H1 (cell line): ENCODE data around the gene TMEM238. TPM values are rescaled to one million over a fixed set of nuclear protein-coding genes. Genes with fewer than 3 reads are reported as not detected.

ENCODE experiments used
- CTCF ChIA-PET: fragments of 300-600 bp; sonication (Branson Sonifier 250); formaldehyde crosslinking; loops from one replicate; lab custom pipeline; 2021; ENCODE audit not compliant: partially characterized antibody; lab: Charles Lee
- POLR2A ChIA-PET: fragments of 300-600 bp; sonication (Branson Sonifier 250); formaldehyde crosslinking; loops from one replicate; lab custom pipeline; 2021; ENCODE audit warnings: inconsistent platforms; ENCODE audit not compliant: partially characterized antibody; lab: Charles Lee
- DNase-seq, 2 experiments: peaks; one replicate each; pipeline versions ENCODE4 v3.0.0 to v3.0.0-alpha.2; 2010 to 2022; ENCODE audit warnings: low spot score in 2 of 2, low read depth in 1 of 2, mixed read lengths in 1 of 2
- FAIRE-seq: peaks from 2 replicates; lab custom pipeline; 2011; peaks lifted over from hg19 to GRCh38; lab: Jason Lieb, UNC
- H2AFZ ChIP-seq: 2 replicates; pipeline ENCODE4 v1.8.1; 2012; ENCODE audit warnings: low read length, inconsistent platforms
- H2AK5ac ChIP-seq: 2 replicates; pipeline ENCODE4 v1.6.1; 2013; ENCODE audit warnings: low read depth, low read length
- H2BK120ac ChIP-seq: replicated peaks from 2 replicates; pipeline ENCODE3; 2013; ENCODE audit warnings: low read depth, low read length, inconsistent platforms
- H2BK12ac ChIP-seq: 2 replicates; pipeline ENCODE4 v1.6.1; 2013; ENCODE audit warnings: low read depth, low read length
- H2BK15ac ChIP-seq: 2 replicates; pipeline ENCODE4 v1.6.1; 2013; ENCODE audit warnings: low read length
- H2BK20ac ChIP-seq: 2 replicates; pipeline ENCODE4 v1.6.1; 2013; ENCODE audit warnings: low read length
- H2BK5ac ChIP-seq: 2 replicates; pipeline ENCODE4 v1.6.1; 2013; ENCODE audit warnings: low read depth, low read length
- H3K14ac ChIP-seq: 2 replicates; pipeline ENCODE4 v1.6.1; 2013; ENCODE audit warnings: inconsistent platforms; ENCODE audit not compliant: insufficient read length
- H3K18ac ChIP-seq: 2 replicates; pipeline ENCODE4 v1.6.1; 2013; ENCODE audit warnings: low read length; ENCODE audit errors: extremely low read depth
- H3K23ac ChIP-seq: 2 replicates; pipeline ENCODE4 v1.6.1; 2013; ENCODE audit warnings: inconsistent platforms; ENCODE audit not compliant: insufficient read length
- H3K23me2 ChIP-seq: 2 replicates; pipeline ENCODE4 v1.6.1; 2013; ENCODE audit warnings: low read depth, low read length
- H3K27ac ChIP-seq: 2 replicates; pipeline ENCODE4 v1.6.1; 2011; ENCODE audit warnings: low read depth, low read length, inconsistent platforms
- H3K27me3 ChIP-seq, 4 experiments: replicated peaks in 1 of 4; 1 replicate in 1 of 4; 2 replicates in 3 of 4; pipeline versions ENCODE4 v1.6.1 to v1.8.1; 2011 to 2013; ENCODE audit warnings: low read length in 3 of 4, mild to moderate bottlenecking in 3 of 4, inconsistent platforms in 2 of 4, mixed read lengths in 2 of 4, moderate library complexity in 1 of 4; ENCODE audit not compliant: control insufficient read depth in 3 of 4, insufficient read depth in 3 of 4; ENCODE audit errors: extremely low read depth in 1 of 4
- H3K36me3 ChIP-seq, 4 experiments: 2 replicates each; pipeline versions ENCODE4 v1.6.1 to v1.8.1; 2011 to 2013; ENCODE audit warnings: mild to moderate bottlenecking in 4 of 4, low read length in 3 of 4, moderate library complexity in 2 of 4, control low read depth in 1 of 4, inconsistent platforms in 1 of 4; ENCODE audit not compliant: insufficient read depth in 4 of 4, control insufficient read depth in 2 of 4
- H3K4ac ChIP-seq: replicated peaks from 2 replicates; pipeline ENCODE3; 2013; ENCODE audit warnings: low read length, low read depth, mixed read lengths, inconsistent platforms; ENCODE audit not compliant: insufficient read length
- H3K4me1 ChIP-seq, 4 experiments: replicated peaks in 1 of 4; 1 replicate in 1 of 4; 2 replicates in 3 of 4; pipeline versions ENCODE4 v1.6.1 to v1.8.1; 2011 to 2013; ENCODE audit warnings: low read length in 3 of 4, inconsistent platforms in 2 of 4, mixed read lengths in 1 of 4; ENCODE audit not compliant: insufficient read depth in 4 of 4, control insufficient read depth in 3 of 4
- H3K4me2 ChIP-seq, 2 experiments: 2 replicates each; pipeline versions ENCODE4 v1.6.1 to v1.8.1; 2011 to 2013; ENCODE audit warnings: low read depth in 2 of 2, low read length in 2 of 2, control low read depth in 1 of 2, inconsistent platforms in 1 of 2, mild to moderate bottlenecking in 1 of 2; ENCODE audit not compliant: insufficient read depth in 1 of 2
- H3K4me3 ChIP-seq, 4 experiments: fragments of 200-600, 300-600 bp in 1 of 4; sonication (generic), shearing (Covaris generic), sonication (Bioruptor Twin) in 1 of 4; 2 replicates each; pipeline versions ENCODE4 v1.5.1 to v1.8.1; 2011 to 2016; ENCODE audit warnings: low read length in 4 of 4, low read depth in 3 of 4, control low read depth in 2 of 4, inconsistent platforms in 2 of 4, mild to moderate bottlenecking in 2 of 4, mixed read lengths in 1 of 4, moderate library complexity in 1 of 4; ENCODE audit not compliant: insufficient read depth in 2 of 4; ENCODE audit errors: extremely low read depth in 1 of 4
- H3K56ac ChIP-seq: replicated peaks from 2 replicates; pipeline ENCODE3; 2013; ENCODE audit warnings: low read depth, mild to moderate bottlenecking, mixed read lengths, low read length, inconsistent platforms; ENCODE audit not compliant: insufficient read length
- H3K79me1 ChIP-seq: 2 replicates; pipeline ENCODE4 v1.6.1; 2013; ENCODE audit warnings: low read depth, low read length, control low read depth
- H3K79me2 ChIP-seq, 2 experiments: 2 replicates each; pipeline versions ENCODE4 v1.6.1 to v1.8.1; 2012 to 2013; ENCODE audit warnings: low read length in 2 of 2, mild to moderate bottlenecking in 2 of 2, inconsistent platforms in 1 of 2; ENCODE audit not compliant: insufficient read depth in 2 of 2, control insufficient read depth in 1 of 2
- H3K9ac ChIP-seq, 4 experiments: replicated peaks in 1 of 4; 1 replicate in 1 of 4; 2 replicates in 3 of 4; pipeline versions ENCODE4 v1.6.1 to v1.8.1; 2011 to 2013; ENCODE audit warnings: low read depth in 3 of 4, low read length in 3 of 4, control low read depth in 2 of 4, mild to moderate bottlenecking in 2 of 4, moderate library complexity in 2 of 4, inconsistent platforms in 1 of 4; ENCODE audit errors: extremely low read depth in 1 of 4
- H3K9me3 ChIP-seq, 2 experiments: 2 replicates each; pipeline versions ENCODE4 v1.6.1 to v1.8.1; 2012 to 2013; ENCODE audit warnings: mild to moderate bottlenecking in 2 of 2, moderate library complexity in 2 of 2, control low read depth in 1 of 2, inconsistent platforms in 1 of 2, low read depth in 1 of 2, low read length in 1 of 2, mixed read lengths in 1 of 2; ENCODE audit not compliant: insufficient read depth in 2 of 2
- H4K20me1 ChIP-seq, 2 experiments: replicated peaks in 1 of 2; 2 replicates each; pipeline versions ENCODE3 to v1.8.1; 2011 to 2013; ENCODE audit warnings: inconsistent platforms in 2 of 2, low read length in 2 of 2, mild to moderate bottlenecking in 1 of 2; ENCODE audit not compliant: insufficient read depth in 2 of 2, control insufficient read depth in 1 of 2
- H4K5ac ChIP-seq: 2 replicates; pipeline ENCODE4 v1.6.1; 2013; ENCODE audit warnings: low read length, low read depth, mixed read lengths, inconsistent platforms; ENCODE audit not compliant: insufficient read length
- H4K8ac ChIP-seq: 2 replicates; pipeline ENCODE4 v1.8.0; 2013; ENCODE audit warnings: mild to moderate bottlenecking, moderate library complexity, low read length, inconsistent platforms; ENCODE audit not compliant: insufficient read depth; ENCODE audit errors: extremely low read depth
- H4K91ac ChIP-seq: replicated peaks from 2 replicates; pipeline ENCODE3; 2013; ENCODE audit warnings: low read length, mixed read lengths, inconsistent platforms; ENCODE audit not compliant: insufficient read length
- CHD1 ChIP-seq: IDR thresholded peaks from 2 replicates; pipeline ENCODE4 v1.6.1; 2012; ENCODE audit warnings: low read depth, low read length, improper control_type of control experiment
- EZH2 ChIP-seq: fragments of 200-600 bp; sonication (generic); IDR thresholded peaks from 2 replicates; pipeline ENCODE4 v1.7.1; 2012; ENCODE audit warnings: low read depth, mild to moderate bottlenecking, moderate library complexity, low read length, inconsistent platforms; ENCODE audit not compliant: severe bottlenecking
- SRF ChIP-seq: IDR thresholded peaks from 2 replicates; pipeline ENCODE4 v1.6.1; 2011; ENCODE audit warnings: mild to moderate bottlenecking, low read depth, low read length, moderate library complexity
- TAF1 ChIP-seq: IDR thresholded peaks from 2 replicates; pipeline ENCODE4 v1.6.1; 2011; ENCODE audit warnings: mild to moderate bottlenecking, low read depth, low read length
- TBP ChIP-seq: IDR thresholded peaks from 2 replicates; pipeline ENCODE4 v1.6.1; 2011; ENCODE audit warnings: low read depth, low read length, improper control_type of control experiment
- WGBS, 2 experiments: shearing (Covaris generic) in 1 of 2; methylation state at CpG; one replicate each; pipeline versions ENCODE4 v1.1.6 to v1.1.7; 2013 to 2015; ENCODE audit warnings: low lambda C conversion rate in 2 of 2, mixed read lengths in 2 of 2, inconsistent platforms in 1 of 2, low coverage in 1 of 2, missing lambda C conversion rate in 1 of 2; ENCODE audit not compliant: insufficient replicate concordance in 2 of 2, insufficient coverage in 1 of 2, insufficient read length in 1 of 2; ENCODE audit errors: extremely low coverage in 1 of 2, missing lambda C conversion rate in 1 of 2; 5-methylcytosine and 5-hydroxymethylcytosine counted together
- polyA plus RNA-seq, 7 experiments: library from polyadenylated mRNA; depleted of rRNA in 3 of 7; stranded (reverse) in 5 of 7; unstranded in 2 of 7; fragments of >200 nt in 5 of 7; fragments of 200-250 nt in 2 of 7; gene quantifications; 1 replicate in 5 of 7; 2 replicates in 1 of 7; 4 replicates in 1 of 7; pipeline versions ENCODE4 v1.2.1 to v1.2.3, GENCODE V29; 2011 to 2013; ENCODE audit warnings: missing spikeins in 2 of 7, mixed read lengths in 2 of 7
- total RNA-seq: library from RNA; stranded (reverse); fragmentation: NEBNext Ultra II Directional; extraction: Animal tissue kit (Norgen Biotek cat#: 25700); gene quantifications from 2 replicates; pipeline ENCODE4 v1.2.1, GENCODE V29; 2021

The TMEM238 gene
- total and polyA plus RNA-seq, 2 of the 8 experiments (the other 6 are each of a cell fraction or from before 2014, with no cell fraction given), result 0.53 to 3.8 TPM

DNA sequence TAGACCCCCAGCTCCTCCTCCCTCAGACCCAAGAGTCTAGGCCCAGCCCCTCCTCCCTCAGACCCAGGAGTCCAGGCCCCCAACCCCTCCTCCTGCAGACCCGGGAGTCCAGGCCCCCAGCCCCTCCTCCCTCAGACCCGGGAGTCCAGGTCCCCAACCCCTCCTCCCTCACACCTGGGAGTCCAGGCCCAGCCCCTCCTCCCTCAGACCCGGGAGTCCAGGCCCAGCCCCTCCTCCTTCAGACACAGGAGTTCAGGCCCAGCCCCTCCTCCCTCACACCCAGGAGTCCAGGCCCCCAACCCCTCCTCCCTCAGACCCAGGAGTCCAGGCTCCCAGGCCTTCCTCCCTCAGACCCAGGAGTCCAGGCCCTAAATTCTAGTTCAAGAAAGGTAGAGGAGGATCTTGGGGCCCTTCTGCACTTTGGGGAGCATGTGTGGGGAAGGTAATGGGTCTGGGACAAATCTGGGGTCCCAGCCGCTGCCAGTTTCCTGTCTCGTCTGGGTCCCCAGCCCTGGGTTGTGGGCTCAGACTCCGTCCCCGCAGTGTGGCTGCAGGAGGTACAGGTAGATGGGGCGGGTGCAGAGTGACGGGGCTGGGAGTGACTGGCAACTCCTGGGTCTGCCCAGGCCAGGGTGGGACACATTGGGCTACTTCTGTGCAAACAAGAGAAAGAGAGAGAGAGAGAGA lies 10.6 kb downstream of the TMEM238 start:
- no peaks in the 10 kb centered on the region for H3K9me3 ChIP-seq
- FAIRE-seq, result no peak
- no peak overlapping the region for H4K8ac ChIP-seq
- no peak overlapping the region for H2AK5ac ChIP-seq
- no peak overlapping the region for H2BK120ac ChIP-seq
- no peaks in the 10 kb centered on the region for H4K20me1 ChIP-seq
- H3K4me2 ChIP-seq, result peak overlapping the region; percentile 39 to 56; a peak in 2 of 4 replicates
- no peak overlapping the region for H3K9ac ChIP-seq
- H3K79me2 ChIP-seq, result no peaks in the 10 kb centered on the region
- no peak overlapping the region for H4K5ac ChIP-seq
- H3K4me1 ChIP-seq, result peaks cover 5 to 54% (median 43%) of the 10 kb centered on the region in 4 experiments
- peak overlapping the region in 2 of 4 experiments; percentile 10 to 42; a peak in 3 of 8 replicates for H3K4me3 ChIP-seq
- H3K23ac ChIP-seq, result no peak overlapping the region
- DNase-seq, result no peak
- no peaks in the 10 kb centered on the region for H3K36me3 ChIP-seq
- CTCF ChIA-PET, result interaction anchor here (0.6 to 1.2 kb wide), 2 partner anchors 82 to 197 kb away, joined by 3 read pairs; no protein-coding TSS in a partner anchor
- no peak overlapping the region for H3K56ac ChIP-seq
- 43% methylated on average over 6 of the region's 9 CpGs; no CpG with 5 or more reads in 1 of the 2 experiments for WGBS, 2 experiments
- no peak overlapping the region for H3K4ac ChIP-seq
- no peak overlapping the region for H3K14ac ChIP-seq
- H3K27ac ChIP-seq, result no peak overlapping the region
- H3K18ac ChIP-seq, result peak overlapping the region; percentile 71; the same call in 1 of the 2 replicates
- no peak overlapping the region for H2BK20ac ChIP-seq
- H3K23me2 ChIP-seq, result peaks cover 25% of the 10 kb centered on the region
- H3K79me1 ChIP-seq, result no peaks in the 10 kb centered on the region
- no peak overlapping the region for H2AFZ ChIP-seq
- no peak overlapping the region for H2BK15ac ChIP-seq
- H4K91ac ChIP-seq, result peak overlapping the region; percentile 25
- peak overlapping the region; percentile 39; the same call in 1 of the 2 replicates for H2BK12ac ChIP-seq
- H3K27me3 ChIP-seq, result peaks cover 16 to 51% (median 41%) of the 10 kb centered on the region in 4 experiments
- POLR2A ChIA-PET, result interaction anchor here (0.6 to 7.1 kb wide), 14 partner anchors 8 to 72 kb away, joined by 3 to 58 read pairs (median 4); partner anchors contain the start of genes KMT5C, RPL28, TMEM238 and UBE2S
- no peak for TF ChIP-seq SRF
- TF ChIP-seq TAF1, result no peak
- no peak for TF ChIP-seq TBP
- TF ChIP-seq CHD1, result no peak
- TF ChIP-seq EZH2, result peak; percentile 27
- peak overlapping the region; percentile 52; the same call in 1 of the 2 replicates for H2BK5ac ChIP-seq
